GM10266 (cell line): Measurements from ENCODE around the gene ZBTB40.

Experiments used
- DNase-seq: peaks from one replicate; pipeline ENCODE4 v3.0.0; 2012; ENCODE audit errors: extremely low spot score
- CTCF ChIP-seq: IDR thresholded peaks from 2 replicates; pipeline ENCODE4 v1.5.1; 2012; ENCODE audit warnings: mild to moderate bottlenecking, low read depth; ENCODE audit not compliant: control insufficient read depth, insufficient read depth; ENCODE audit errors: missing control alignments

ZBTB40 gene

GRCh38 chr1:22529901-22530621 is 78.4 kb downstream of the ZBTB40 start:
- TF ChIP-seq CTCF, result no peak
- no peak for DNase-seq

GRCh38 chr1:22530715-22531114 is 79.1 kb downstream of the ZBTB40 start:
- no peak for TF ChIP-seq CTCF
- DNase-seq, result no peak

GRCh38 chr1:22531251-22531650 is 79.6 kb downstream of the ZBTB40 start:
- DNase-seq, result no peak
- TF ChIP-seq CTCF, result no peak

- no peak for TF ChIP-seq CTCF
- no peak for DNase-seq
Measured at GRCh38 chr1:22533244-22533895, 81.7 kb downstream of the ZBTB40 start.

GRCh38 chr1:22534951-22535350 is 83.3 kb downstream of the ZBTB40 start:
- TF ChIP-seq CTCF, result no peak
- no peak for DNase-seq

GRCh38 chr1:22535399-22535798 is 83.7 kb downstream of the ZBTB40 start:
- DNase-seq, result no peak
- TF ChIP-seq CTCF, result no peak

- TF ChIP-seq CTCF, result no peak
Measured at GRCh38 chr1:22536506-22536905, 84.9 kb downstream of the ZBTB40 start.

More at GRCh38 chr1:22536506-22536905, 84.9 kb downstream of the ZBTB40 start:
- DNase-seq, result no peak
